NCI-H345 treated with DMSO at 0.1 percent for 48 hours (cell line): ENCODE measurements around the gene NOX5.
A peak's percentile ranks its signal among the peaks of the same experiment; 100 is the strongest.

Experiments
- DNase-seq: peaks from one replicate; lab custom pipeline; 2025; ENCODE audit not compliant: unreplicated experiment; lab: John Stamatoyannopoulos, UW

Gene NOX5

DNA sequence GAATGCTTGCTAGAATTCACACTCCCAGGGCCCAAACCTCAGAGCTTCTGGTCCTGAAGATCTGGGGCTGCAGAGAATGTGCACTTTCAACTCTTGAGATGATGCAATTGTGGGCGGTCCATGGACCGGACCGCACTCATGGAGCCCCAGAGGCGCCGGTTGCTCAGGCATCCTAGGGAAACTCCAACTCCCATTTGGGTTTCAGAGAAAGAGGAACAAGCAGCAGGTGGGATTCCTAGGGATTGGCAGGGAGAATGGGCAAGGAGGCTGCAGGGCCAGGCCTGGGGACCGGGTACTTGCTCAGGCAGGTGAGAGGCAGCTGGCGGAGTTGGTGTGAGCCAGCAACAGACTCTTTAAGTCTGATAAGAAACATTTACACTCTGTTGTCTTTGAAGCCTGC, 3.5 kb downstream of the NOX5 start:
- no peak for DNase-seq

DNA sequence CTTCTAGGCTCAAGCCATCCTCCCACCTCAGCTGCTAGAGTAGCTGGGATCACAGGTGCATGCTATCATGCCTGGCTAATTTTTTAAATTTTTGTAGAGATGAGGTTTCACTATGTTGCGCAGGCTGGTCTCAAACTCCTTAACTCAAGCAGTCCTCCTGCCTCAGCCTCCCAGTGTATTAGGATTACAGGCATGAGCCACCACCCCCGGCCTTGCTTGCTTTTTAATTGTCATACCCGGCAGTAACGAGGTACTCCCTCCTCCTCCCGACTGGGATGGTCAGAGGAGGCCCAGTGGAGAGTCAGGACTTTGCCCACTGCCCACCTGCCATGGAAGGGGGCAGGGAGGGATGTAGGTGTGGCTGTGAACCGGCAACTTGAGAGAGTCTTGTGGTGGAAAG, 4.5 kb downstream of the NOX5 start:
- no peak for DNase-seq

DNA sequence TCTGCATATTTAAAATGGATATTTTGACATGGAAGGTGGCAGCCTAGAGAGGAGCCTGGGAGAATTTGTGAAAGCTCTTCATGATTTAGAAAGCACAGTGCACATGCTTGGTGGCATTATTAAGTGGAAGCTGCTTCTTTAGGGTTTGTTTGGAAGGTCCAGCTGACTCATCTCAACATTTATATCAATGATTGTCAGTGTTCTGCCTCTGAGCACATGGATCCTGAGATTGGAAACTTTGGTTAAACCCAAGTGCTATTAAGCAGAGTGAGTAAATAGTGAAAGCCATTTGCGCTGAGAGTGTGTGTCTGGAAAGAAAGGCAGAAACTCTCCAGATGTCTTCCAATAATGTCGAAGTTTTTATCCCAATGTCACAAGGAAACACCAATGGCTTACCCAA, 7.4 kb downstream of the NOX5 start:
- no peak for DNase-seq

DNA sequence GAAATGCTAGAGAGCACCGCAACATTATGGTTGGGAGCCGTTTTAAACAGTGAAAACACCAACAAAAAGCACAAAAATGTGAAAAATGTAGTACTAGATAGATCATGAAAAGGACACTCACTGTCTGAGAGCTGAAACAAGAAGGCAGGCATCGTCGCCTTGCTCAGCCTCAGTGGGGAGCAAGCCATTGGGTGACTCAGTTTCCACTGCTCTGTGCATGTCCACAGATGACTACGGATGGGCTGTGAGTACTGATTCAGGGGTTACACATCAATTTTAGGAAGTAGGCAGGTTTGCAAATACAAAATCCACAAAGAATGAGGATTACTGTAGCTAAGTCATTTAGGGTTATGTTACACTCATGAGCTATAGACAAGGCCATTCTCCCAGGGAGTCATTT, 10.8 kb downstream of the NOX5 start:
- no peak for DNase-seq

- DNase-seq = no peak
These were observed 11.9 kb downstream of the NOX5 start for GRCh38 chr15:69026355-69026754.

DNA sequence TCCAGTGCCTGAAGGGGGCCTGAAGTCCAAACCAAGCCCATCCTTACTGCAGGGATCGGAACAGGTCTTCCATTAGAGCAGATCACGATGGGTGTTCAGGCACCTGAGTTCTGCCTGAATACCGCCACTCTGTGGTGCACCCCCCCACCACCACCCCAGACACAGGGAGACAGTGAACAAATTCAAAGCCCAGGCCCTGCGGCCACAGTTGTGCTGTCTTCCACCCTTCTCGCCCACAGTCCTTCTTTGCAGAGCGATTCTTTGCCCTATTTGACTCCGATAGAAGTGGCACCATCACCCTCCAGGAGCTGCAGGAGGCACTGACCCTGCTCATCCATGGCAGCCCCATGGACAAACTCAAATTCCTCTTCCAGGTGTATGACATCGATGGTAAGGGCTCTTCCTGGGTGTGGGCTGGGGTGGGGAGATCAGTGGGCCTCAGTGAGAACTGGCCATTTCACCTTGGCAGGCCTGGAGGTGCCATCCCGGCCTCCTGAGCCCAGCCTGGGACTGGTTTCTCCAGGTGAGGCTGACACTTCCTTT, 13.6 kb downstream of the NOX5 start:
- no peak for DNase-seq

DNA sequence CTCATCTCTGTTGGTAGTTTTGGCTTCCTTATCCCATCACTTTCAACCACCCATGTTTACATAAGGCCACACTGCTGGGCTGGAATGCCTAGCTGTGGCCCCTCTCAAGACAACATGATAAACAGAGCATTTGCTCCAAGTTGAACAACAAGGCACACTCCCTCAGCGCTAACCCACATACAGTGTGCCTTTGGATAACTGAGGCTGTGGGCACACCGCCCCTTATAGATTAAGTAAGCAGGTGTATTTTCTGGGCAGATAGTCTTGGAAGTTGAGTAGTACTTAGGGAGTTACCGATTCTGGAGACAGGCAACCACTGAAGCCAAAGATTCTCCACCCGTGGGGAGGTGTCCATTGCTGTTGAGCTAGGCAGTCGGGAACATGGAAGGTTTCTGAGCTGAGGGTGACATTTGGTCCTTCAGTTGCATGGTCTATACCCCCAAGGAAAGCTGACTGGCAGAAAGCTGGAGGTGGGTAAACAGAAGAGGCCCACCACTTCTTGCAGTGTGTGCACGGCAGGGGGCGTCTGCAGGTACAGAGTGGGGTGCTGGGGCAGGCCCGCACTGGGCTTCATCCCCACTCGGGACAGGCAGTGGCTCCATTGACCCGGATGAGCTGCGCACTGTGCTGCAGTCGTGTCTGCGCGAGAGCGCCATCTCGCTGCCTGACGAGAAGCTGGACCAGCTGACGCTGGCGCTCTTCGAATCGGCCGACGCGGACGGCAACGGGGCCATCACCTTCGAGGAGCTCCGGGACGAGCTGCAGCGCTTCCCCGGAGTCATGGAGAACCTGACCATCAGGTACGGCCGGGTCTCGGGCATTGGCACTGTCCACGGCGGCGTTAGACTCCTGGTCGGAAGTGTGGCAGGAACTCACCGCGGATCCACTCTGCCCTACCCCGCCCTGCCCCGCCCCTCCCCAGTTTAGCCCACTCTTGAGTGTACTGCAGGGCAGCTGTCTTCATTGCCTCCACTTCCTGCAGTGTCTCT, 16.8 kb downstream of the NOX5 start:
- DNase-seq = peak; percentile 8

DNA sequence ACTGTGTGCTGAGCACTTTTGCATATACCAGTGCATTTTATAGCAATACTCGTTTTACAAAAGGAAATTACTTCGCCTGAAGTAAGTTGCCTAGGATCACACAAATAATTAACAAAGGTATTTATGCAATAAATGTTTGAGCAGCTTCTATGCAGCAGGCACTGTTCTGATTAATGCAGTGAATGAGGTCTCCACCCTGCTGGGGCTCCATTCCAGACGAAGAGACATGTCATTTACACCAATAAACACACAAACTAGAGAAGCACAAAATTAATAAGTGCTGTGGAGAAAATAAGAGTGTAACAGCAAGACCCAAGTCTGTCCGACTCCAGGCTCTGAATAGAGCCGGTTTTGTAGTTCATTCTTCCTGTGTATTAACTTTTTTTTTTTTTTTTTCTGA, 17.5 kb downstream of the NOX5 start:
- DNase-seq = no peak

GRCh38 chr15:69032703-69033373, 18.3 kb downstream of the NOX5 start:
- no peak for DNase-seq

GRCh38 chr15:69034352-69034751, 19.9 kb downstream of the NOX5 start:
- no peak for DNase-seq

DNA sequence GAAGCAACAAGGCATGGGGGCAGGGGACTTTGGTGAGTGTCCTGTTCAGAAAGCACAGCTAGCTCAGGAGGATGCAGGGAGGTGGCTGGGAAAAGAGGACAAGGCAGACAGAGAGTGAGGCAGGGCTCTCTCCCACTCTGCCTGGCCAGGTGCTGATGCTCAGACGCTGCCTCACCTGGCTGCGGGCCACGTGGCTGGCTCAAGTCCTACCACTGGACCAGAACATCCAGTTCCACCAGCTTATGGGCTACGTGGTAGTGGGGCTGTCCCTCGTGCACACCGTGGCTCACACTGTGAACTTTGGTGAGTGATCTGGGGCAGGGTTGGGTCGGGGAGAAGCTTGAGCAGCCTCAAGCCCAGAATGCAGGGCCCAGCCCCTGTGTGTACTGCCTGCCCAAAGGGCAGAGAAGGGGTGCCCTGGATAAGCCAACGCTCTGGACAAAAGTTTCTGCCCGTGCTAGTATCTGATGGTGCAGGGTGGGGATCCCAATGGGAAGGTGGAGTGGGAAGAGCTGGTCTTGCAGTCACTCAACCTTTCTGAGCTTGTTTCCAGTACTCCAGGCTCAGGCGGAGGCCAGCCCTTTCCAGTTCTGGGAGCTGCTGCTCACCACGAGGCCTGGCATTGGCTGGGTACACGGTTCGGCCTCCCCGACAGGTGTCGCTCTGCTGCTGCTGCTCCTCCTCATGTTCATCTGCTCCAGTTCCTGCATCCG, 20.9 kb downstream of the NOX5 start:
- DNase-seq = no peak

GRCh38 chr15:69035918-69036258, 21.4 kb downstream of the NOX5 start:
- DNase-seq = no peak

- DNase-seq = no peak
These were observed 22.3 kb downstream of the NOX5 start for GRCh38 chr15:69036826-69037225.

GRCh38 chr15:69037482-69037881, 23.0 kb downstream of the NOX5 start:
- no peak for DNase-seq

DNA sequence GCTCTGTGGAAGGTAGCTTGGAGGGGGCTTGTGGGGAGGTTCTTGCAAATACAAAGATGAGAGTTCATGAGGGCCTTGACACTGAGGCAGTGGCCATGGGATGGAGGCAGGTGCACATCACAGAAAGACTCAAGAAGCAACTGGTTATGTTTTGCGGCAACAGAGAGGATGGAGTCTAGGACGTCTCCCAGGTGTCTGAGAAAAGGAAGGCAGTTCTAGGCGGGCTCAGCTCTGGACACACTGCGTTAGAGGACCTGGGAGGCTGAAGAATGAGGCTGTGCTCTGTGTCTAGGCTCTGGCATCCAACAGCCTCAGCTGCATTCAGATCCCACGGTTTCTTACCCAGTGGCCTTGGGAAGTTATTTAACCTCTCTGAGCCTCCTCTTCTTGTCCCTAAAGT, 23.5 kb downstream of the NOX5 start:
- no peak for DNase-seq

DNA sequence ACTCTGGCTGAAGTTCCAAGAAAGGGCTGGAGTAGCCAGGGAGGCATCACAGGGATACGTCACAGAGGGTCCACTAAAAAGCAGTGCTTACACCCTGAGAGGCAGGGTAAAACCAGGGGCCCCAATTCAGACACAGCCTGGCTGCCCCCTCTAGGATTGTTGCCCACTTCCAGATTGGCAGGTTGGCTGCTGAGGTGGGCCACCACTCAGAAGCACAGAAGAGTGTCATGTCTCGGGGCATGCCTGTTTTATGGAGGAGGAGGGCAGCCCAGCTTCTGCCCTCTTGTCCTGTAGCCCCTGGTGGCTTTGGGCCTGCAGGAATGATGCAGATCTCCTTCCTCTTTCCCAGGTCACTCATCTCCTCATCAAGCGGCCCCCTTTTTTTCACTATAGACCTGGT, 24.0 kb downstream of the NOX5 start:
- no peak for DNase-seq

- no peak for DNase-seq
These were observed 25.2 kb downstream of the NOX5 start for GRCh38 chr15:69039516-69040225.

DNA sequence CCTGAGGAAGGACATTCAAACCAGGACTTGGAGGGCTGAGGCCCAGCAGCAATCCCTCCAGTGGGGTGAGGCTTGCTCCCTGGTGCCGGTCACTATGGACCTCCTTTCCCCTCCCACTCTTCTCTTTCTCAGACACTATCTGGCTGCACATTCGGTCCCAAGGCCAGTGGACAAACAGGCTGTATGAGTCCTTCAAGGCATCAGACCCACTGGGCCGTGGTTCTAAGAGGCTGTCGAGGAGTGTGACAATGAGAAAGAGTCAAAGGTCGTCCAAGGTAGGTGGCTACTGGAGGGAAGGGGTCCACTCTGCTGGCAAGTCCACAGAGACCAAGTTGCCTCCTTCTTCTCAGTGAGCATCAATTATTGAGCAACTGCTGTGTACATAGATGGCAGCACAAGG, 28.0 kb downstream of the NOX5 start:
- DNase-seq = no peak

- DNase-seq = no peak
These were observed 31.3 kb downstream of the NOX5 start for GRCh38 chr15:69045802-69046201.

DNA sequence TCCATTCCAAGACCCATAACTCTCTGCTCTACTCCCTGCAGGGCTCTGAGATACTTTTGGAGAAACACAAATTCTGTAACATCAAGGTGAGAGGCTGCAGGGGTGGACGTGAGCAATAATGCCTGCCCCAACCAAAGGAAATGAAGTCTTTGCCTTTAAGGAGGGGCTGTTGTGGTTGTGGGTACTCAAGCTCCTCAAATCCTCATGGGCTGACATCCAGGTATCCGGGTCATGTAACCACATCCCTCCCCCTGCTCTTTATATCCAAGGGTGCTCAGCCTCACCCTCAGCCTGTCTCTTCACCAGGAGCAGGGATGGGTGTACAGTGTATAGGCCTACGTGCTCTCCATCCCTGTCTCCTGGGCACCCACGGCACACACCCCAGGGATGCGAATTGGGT, 32.3 kb downstream of the NOX5 start:
- DNase-seq = no peak

DNA sequence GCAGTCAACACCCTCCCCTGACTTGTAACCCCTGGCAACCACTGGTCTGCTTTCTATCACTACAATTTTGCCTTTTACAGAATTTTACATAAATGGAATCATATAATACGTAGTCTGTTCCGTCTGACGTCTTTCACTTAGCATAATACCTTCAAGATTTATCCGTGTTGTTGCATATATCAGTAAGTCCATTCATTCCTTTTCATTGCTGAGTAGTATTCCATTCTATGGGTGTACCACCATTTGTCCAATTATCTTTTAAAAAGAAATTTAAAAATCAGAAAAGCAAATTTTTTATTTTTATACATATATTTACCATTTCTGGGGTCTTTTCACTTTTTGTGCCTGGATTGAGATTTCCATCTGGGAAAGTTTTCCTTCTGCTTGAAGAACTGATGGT, 35.5 kb downstream of the NOX5 start:
- no peak for DNase-seq
